A549 (cell line): Measurements from ENCODE around the gene VWA8.

Experiments
- ATOH8 ChIP-seq: fragments of 250-450 bp; sonication (Bioruptor Pico); IDR thresholded peaks from 2 replicates; pipeline ENCODE4 v1.5.0; 2020; ENCODE audit warnings: low read depth, mild to moderate bottlenecking, moderate library complexity
- CEBPB ChIP-seq, 2 experiments: fragments of >200 bp in 1 of 2; sonication (Bioruptor Twin) in 1 of 2; formaldehyde crosslinking in 1 of 2; IDR thresholded peaks; 2 replicates each; pipeline ENCODE4 v1.6.1; 2012 to 2016
- CTCF ChIP-seq: fragments of >200 bp; sonication (Bioruptor Twin); formaldehyde crosslinking; IDR thresholded peaks from 3 replicates; pipeline ENCODE4 v1.5.1; 2016
- EHMT2 ChIP-seq: fragments of 200-600 bp; sonication (generic); IDR thresholded peaks from 2 replicates; pipeline ENCODE4 v1.6.1; 2016; ENCODE audit warnings: antibody characterized with exemption, low read depth, mild to moderate bottlenecking, moderate library complexity
- EP300 ChIP-seq, 2 experiments: fragments of >200 bp; sonication (Bioruptor Twin); formaldehyde crosslinking; IDR thresholded peaks; 2 replicates in 1 of 2; 3 replicates in 1 of 2; pipeline ENCODE4 v1.6.1; 2016 to 2017
- MAX ChIP-seq: IDR thresholded peaks from 2 replicates; pipeline ENCODE4 v1.6.1; 2012
- NPAS2 ChIP-seq: fragments of 250-450 bp; sonication (Bioruptor Pico); IDR thresholded peaks from 2 replicates; pipeline ENCODE4 v1.8.0; 2022; ENCODE audit warnings: mild to moderate bottlenecking, moderate library complexity, borderline replicate concordance
- PBX3 ChIP-seq: IDR thresholded peaks from 2 replicates; pipeline ENCODE4 v1.6.1; 2012
- POLR2A ChIP-seq: IDR thresholded peaks from 2 replicates; pipeline ENCODE4 v1.6.1; 2012; ENCODE audit warnings: mild to moderate bottlenecking, low read length
- RAD21 ChIP-seq, 2 experiments: fragments of >200 bp in 1 of 2; sonication (Bioruptor Twin) in 1 of 2; formaldehyde crosslinking in 1 of 2; IDR thresholded peaks in 1 of 2; conservative IDR thresholded peaks in 1 of 2; 2 replicates in 1 of 2; 3 replicates in 1 of 2; pipeline ENCODE4 v1.6.1; 2012 to 2018; ENCODE audit warnings: inconsistent platforms in 1 of 2
- RCOR1 ChIP-seq: fragments of 150-350 bp; IDR thresholded peaks from 2 replicates; pipeline ENCODE4 v1.6.1; 2014; ENCODE audit warnings: antibody characterized with exemption, low read length, low read depth
- RFX5 ChIP-seq: fragments of 450-650 bp; IDR thresholded peaks from 2 replicates; pipeline ENCODE4 v1.7.1; 2014; ENCODE audit warnings: antibody characterized with exemption, mild to moderate bottlenecking, moderate library complexity
- ZNF302 ChIP-seq: fragments of 250-450 bp; sonication (Bioruptor Pico); IDR thresholded peaks from 2 replicates; pipeline ENCODE4 v1.9.0; 2021; ENCODE audit warnings: inconsistent platforms, mild to moderate bottlenecking, moderate library complexity

GRCh38 chr13:41720839-41721561 is 239.9 kb downstream of the VWA8 start:
- no peak for TF ChIP-seq NPAS2 (CRISPR knock-in tag)
- TF ChIP-seq RAD21 (conservative IDR thresholded peaks at IDR 0.05 in 1 of 2, IDR thresholded peaks at IDR 0.05 in 1 of 2), result no peak
- TF ChIP-seq CTCF, result no peak
- TF ChIP-seq EP300 (IDR thresholded peaks at IDR 0.05), result no peak
- TF ChIP-seq MAX, result no peak
- no peak for TF ChIP-seq RFX5
- 0 out of 4 replicates have a peak, but pooled peaks of 1 of the 2 experiments have one; percentile 16 for TF ChIP-seq CEBPB (IDR thresholded peaks at IDR 0.05)
- no peak for TF ChIP-seq ATOH8 (CRISPR knock-in tag)
- TF ChIP-seq RCOR1, result no peak
- no peak for TF ChIP-seq PBX3
- TF ChIP-seq ZNF302, result no peak
- no peak for TF ChIP-seq EHMT2
- no peak for TF ChIP-seq POLR2A
